Peyer's patch (tissue), 4 donors: ENCODE data around the gene ID4.

ENCODE experiments used
- POLR2A ChIP-seq, 2 donors: fragments of 450-650 bp; IDR thresholded peaks; one replicate each; pipeline ENCODE4 v1.5.1; 2017; ENCODE audit warnings: antibody characterized with exemption in 2 of 2, mild to moderate bottlenecking in 2 of 2, moderate library complexity in 2 of 2
- TF ChIP-seq, protein P1 (sequence below), 6 experiments: fragments of 450-650 bp in 4 of 6; fragments of 200-600 bp in 2 of 6; sonication (generic) in 1 of 6; IDR thresholded peaks; one replicate each; pipeline ENCODE4 v1.5.1; 2017 to 2019; ENCODE audit warnings: antibody characterized with exemption in 6 of 6, mild to moderate bottlenecking in 3 of 6, moderate library complexity in 1 of 6

DNA sequence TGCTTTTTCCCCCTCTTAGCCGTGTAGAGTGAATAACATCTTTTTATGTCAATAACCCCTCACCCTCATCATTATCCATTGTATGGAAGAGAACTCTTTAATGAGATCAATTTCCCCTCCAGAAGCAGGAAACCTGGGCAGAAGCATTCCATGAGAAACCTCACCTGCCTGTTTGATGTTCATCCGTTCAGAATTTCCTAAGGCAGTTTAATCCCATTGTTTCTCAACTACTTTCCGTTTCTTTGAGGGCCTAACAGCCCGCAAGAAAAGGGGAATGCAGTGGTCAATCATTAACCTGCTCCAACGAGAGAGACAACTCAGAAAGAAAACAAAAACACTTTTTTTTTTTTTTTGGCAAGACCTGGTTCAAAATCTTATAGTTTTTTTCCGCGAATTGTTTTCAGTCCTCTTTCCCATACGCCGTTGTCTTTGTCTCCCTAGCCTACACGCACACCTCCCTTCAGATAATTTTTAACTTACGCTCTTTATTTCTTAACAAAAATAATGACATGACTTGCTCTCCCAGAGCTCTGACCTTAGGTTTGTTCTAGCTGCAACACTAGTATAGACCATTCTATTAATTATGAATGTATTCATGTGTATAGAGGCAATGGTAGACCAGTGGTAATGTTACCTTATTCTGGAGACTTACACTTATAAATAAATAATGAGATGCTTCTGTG, 25.6 kb upstream of the ID4 start:
- TF ChIP-seq, protein P1, sequence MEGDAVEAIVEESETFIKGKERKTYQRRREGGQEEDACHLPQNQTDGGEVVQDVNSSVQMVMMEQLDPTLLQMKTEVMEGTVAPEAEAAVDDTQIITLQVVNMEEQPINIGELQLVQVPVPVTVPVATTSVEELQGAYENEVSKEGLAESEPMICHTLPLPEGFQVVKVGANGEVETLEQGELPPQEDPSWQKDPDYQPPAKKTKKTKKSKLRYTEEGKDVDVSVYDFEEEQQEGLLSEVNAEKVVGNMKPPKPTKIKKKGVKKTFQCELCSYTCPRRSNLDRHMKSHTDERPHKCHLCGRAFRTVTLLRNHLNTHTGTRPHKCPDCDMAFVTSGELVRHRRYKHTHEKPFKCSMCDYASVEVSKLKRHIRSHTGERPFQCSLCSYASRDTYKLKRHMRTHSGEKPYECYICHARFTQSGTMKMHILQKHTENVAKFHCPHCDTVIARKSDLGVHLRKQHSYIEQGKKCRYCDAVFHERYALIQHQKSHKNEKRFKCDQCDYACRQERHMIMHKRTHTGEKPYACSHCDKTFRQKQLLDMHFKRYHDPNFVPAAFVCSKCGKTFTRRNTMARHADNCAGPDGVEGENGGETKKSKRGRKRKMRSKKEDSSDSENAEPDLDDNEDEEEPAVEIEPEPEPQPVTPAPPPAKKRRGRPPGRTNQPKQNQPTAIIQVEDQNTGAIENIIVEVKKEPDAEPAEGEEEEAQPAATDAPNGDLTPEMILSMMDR (IDR thresholded peaks at IDR 0.05): no peak
- TF ChIP-seq POLR2A (IDR thresholded peaks at IDR 0.05): no peak
